ENCODE results near the gene PP2D1. TPM values are rescaled to one million over a fixed set of nuclear protein-coding genes. Genes with fewer than 3 reads are reported as not detected.

The PP2D1 gene
- total and polyA plus RNA-seq, 9 of the 15 experiments (the other 6 are each of a cell fraction or from before 2014, with no cell fraction given): 0.07 to 0.10 TPM; not detected in 7

DNA sequence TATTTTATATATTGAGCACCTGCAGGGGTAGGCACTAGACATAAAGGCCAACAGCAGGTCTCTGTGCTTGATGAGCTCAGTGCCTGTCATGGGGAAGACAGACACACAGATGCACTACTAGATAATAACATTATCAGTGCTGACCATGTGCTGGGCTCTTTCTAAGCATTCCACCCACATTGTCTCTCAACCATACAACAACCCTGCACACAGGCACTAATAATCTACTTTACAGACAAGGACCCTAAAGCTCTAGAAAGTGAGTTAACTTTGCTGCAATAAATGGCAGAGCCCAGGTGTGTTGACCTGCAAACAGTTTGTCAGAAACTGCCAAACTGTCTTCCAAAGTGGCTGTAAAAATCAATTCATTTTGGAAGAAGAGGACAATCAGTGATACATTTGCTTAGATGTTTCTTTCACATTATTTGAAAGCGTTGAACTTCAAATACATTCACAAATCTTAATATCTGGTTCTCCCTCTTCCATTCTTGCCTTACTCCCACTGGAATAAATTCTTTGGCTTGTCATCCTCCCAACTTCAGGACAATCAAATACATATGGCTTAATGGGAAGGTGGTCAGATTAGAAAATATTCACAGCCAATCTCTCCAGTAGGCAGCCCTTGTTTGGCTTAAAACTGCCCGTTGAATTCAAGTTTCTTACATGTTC lies 11.0 kb upstream of the PP2D1 start (continued):
- TF ChIP-seq, protein P1, sequence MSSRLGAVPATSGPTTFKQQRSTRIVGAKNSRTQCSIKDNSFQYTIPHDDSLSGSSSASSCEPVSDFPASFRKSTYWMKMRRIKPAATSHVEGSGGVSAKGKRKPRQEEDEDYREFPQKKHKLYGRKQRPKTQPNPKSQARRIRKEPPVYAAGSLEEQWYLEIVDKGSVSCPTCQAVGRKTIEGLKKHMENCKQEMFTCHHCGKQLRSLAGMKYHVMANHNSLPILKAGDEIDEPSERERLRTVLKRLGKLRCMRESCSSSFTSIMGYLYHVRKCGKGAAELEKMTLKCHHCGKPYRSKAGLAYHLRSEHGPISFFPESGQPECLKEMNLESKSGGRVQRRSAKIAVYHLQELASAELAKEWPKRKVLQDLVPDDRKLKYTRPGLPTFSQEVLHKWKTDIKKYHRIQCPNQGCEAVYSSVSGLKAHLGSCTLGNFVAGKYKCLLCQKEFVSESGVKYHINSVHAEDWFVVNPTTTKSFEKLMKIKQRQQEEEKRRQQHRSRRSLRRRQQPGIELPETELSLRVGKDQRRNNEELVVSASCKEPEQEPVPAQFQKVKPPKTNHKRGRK (tag; IDR thresholded peaks at IDR 0.05): no peak
- TF ChIP-seq ASH1L (IDR thresholded peaks at IDR 0.05; ENCODE audit: borderline replicate concordance, low read depth, partially characterized antibody) (no peak), ZNF175 (CRISPR knock-in tag; IDR thresholded peaks at IDR 0.05; ENCODE audit: low read depth) (peak; percentile 74; the same call in 1 of the 2 replicates), TOE1 (IDR thresholded peaks at IDR 0.05; ENCODE audit: borderline replicate concordance) (peak; percentile 34; the same call in 1 of the 2 replicates), TOE1 (CRISPR knock-in tag; IDR thresholded peaks at IDR 0.05; ENCODE audit: borderline replicate concordance, low read depth) (no peak), DNMT1 (IDR thresholded peaks at IDR 0.05) (0 out of 2 replicates have a peak, but pooled peaks have one; percentile 76), MTA2 (IDR thresholded peaks at IDR 0.05; ENCODE audit: low read depth) (peak; percentile 99), GATA2 (CRISPR knock-in tag; IDR thresholded peaks at IDR 0.05) (peak; percentile 97), NFE2 (IDR thresholded peaks at IDR 0.05; ENCODE audit: low read depth) (peak; percentile 70), GTF2A2 (tag; IDR thresholded peaks at IDR 0.05) (no peak), GABPA (tag; conservative IDR thresholded peaks at IDR 0.05; ENCODE audit: low read depth) (0 out of 2 replicates have a peak, but pooled peaks have one; percentile 36), RFX1 (IDR thresholded peaks at IDR 0.05) (no peak), NUFIP1 (IDR thresholded peaks at IDR 0.05; ENCODE audit: partially characterized antibody) (no peak), HDAC2 (IDR thresholded peaks at IDR 0.05) (peak; percentile 86), ZNF766 (CRISPR knock-in tag; conservative IDR thresholded peaks at IDR 0.05) (peak; percentile 81), ZNF239 (CRISPR knock-in tag; IDR thresholded peaks at IDR 0.05) (no peak)
- TF ChIP-seq, protein P2, sequence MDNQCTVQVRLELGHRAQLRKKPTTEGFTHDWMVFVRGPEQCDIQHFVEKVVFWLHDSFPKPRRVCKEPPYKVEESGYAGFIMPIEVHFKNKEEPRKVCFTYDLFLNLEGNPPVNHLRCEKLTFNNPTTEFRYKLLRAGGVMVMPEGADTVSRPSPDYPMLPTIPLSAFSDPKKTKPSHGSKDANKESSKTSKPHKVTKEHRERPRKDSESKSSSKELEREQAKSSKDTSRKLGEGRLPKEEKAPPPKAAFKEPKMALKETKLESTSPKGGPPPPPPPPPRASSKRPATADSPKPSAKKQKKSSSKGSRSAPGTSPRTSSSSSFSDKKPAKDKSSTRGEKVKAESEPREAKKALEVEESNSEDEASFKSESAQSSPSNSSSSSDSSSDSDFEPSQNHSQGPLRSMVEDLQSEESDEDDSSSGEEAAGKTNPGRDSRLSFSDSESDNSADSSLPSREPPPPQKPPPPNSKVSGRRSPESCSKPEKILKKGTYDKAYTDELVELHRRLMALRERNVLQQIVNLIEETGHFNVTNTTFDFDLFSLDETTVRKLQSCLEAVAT (IDR thresholded peaks at IDR 0.05): peak; percentile 15 to 58; a peak in 2 of 4 replicates
- TF ChIP-seq, protein P3, sequence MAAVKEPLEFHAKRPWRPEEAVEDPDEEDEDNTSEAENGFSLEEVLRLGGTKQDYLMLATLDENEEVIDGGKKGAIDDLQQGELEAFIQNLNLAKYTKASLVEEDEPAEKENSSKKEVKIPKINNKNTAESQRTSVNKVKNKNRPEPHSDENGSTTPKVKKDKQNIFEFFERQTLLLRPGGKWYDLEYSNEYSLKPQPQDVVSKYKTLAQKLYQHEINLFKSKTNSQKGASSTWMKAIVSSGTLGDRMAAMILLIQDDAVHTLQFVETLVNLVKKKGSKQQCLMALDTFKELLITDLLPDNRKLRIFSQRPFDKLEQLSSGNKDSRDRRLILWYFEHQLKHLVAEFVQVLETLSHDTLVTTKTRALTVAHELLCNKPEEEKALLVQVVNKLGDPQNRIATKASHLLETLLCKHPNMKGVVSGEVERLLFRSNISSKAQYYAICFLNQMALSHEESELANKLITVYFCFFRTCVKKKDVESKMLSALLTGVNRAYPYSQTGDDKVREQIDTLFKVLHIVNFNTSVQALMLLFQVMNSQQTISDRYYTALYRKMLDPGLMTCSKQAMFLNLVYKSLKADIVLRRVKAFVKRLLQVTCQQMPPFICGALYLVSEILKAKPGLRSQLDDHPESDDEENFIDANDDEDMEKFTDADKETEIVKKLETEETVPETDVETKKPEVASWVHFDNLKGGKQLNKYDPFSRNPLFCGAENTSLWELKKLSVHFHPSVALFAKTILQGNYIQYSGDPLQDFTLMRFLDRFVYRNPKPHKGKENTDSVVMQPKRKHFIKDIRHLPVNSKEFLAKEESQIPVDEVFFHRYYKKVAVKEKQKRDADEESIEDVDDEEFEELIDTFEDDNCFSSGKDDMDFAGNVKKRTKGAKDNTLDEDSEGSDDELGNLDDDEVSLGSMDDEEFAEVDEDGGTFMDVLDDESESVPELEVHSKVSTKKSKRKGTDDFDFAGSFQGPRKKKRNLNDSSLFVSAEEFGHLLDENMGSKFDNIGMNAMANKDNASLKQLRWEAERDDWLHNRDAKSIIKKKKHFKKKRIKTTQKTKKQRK (IDR thresholded peaks at IDR 0.05; ENCODE audit: borderline replicate concordance, low read depth, low read length): no peak

Data from K562 (cell line).